ENCODE results near the gene AGK.

Gene AGK, protein sequence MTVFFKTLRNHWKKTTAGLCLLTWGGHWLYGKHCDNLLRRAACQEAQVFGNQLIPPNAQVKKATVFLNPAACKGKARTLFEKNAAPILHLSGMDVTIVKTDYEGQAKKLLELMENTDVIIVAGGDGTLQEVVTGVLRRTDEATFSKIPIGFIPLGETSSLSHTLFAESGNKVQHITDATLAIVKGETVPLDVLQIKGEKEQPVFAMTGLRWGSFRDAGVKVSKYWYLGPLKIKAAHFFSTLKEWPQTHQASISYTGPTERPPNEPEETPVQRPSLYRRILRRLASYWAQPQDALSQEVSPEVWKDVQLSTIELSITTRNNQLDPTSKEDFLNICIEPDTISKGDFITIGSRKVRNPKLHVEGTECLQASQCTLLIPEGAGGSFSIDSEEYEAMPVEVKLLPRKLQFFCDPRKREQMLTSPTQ

DNA sequence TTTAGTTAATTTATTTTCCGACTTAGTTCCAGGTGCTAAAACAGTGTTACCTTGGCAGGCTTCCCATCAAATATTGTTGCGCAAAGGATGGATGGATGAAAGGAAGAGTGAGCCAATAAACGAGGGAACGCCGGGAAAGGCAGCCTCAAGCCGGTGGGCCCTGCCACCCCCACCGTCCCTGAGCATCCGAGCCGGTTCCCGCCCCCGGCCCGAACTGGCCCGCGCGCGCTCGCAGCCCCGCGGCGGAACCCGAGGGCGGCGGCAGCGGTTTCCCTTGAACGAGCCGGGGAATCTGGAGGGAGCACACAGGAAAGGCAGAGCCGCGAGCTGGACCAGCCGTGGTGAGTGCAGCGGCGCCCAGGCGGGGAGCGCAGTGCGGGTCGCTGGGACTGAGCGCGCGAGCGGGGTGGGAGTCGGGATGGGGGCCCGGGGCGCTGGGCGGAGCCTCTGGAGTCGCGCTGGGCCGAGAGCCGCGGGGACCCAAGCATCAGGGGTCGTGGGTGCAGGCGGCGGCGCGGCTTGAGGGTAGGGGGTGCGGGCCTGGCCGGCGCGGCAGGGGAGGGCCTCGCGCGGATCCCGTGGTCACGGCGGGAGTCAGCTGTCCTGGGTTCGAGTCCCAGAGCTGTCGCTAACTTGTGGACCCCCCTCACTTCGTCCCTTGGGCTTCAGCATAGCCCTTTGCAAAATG lies at the start of gene AGK:
Gene AGK (plus strand): TSS at position 317 of the 688 bp plus-strand sequence. CDS start 4,057 bp downstream, outside the sequence.
- no peak for DNase-seq (ENCODE audit: low read depth, low spot score)

DNA sequence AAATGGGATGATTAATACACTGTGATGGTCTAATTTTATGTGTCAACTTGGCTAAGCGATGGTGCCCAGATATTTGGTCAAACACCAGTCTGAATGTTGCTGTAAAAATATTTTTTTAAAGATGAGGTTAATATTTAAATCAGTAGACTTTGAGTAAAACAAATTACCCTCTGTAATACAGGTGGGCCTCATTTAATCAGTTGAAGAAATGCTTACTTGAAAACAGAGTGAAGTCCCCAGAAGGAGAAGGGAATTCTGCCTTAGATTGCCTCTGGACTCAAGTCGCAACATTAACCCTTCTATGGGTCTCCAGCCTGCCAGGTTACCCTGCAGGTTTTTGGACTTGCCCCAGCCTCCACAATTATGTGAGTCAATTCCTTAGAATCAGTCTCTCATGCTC lies 49.8 kb upstream of the AGK start:
- no peak for DNase-seq (ENCODE audit: low read depth, low spot score)

DNA sequence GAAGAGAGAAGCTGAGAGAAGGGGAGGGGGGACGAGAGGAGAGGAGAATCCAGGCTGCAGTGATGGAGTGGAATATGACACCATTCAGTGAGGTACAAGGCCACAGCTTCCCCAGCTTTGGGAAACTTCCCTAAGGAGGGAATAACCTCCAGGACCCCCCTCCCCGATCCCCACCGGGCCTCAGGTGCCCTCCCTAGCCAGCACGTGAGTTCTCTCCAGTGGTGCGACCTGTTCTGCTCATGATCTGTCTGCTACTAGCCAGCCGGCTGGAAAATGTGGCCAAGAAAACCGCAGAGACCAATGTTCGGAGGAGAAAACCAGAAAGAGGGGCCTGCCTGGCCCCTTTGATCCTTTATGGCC lies 39.9 kb upstream of the AGK start:
- DNase-seq (ENCODE audit: low read depth, low spot score): no peak

DNA sequence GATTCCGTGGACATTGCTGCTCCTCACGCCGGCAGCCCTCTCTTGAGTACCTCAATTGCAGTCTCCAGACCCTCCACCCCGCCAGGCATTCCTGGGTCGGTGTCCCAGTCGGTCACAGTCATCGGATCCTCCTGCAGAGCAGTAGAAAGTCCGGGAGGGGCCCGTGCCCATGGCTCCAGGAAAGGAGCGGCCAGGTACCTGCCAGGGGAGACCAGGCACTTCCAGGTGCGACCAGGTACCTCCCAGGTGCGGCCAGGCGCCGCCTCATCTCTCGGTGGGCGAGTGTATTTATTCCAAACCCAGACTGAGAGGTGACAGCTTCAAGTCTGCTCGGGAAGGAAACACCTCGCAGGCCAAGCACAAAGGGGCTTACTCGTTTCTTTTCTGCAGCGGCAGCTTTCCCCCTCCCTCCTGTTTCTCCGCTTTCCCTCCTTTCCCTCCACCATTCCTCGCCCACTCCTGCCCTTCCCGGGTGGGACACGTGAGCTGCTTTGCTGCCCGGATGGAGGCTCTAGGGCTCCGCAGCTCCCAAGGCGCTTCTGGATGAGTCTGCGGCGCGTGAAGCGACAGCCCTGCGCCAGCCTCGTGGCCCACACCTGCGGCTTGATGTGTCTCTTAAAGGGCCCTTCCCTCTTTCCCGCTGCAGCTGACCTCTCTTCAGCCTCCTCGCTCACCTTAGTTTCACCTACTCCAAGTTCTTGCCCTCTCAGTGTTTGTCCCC lies 39.4 kb upstream of the AGK start:
- DNase-seq (ENCODE audit: low read depth, low spot score): no peak

DNA sequence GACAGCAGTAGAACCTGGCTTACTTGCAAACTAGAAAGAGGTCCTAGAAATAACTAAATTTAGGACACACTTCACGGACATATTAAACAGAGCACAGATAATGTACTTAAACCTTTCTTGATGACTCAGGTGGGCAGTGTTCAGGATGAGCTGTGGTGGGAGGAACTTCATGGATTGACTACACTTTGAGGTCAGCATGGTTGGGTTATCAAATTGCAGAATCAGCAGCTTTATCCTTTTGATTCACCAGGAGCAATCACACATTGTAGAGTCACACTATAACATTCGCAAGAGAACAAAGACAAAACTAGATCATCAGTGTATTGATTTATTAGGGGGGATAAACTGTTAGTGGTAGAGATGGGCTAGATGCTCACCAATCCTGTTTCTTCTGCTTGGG lies 38.6 kb upstream of the AGK start:
- DNase-seq (ENCODE audit: low read depth, low spot score): no peak

DNA sequence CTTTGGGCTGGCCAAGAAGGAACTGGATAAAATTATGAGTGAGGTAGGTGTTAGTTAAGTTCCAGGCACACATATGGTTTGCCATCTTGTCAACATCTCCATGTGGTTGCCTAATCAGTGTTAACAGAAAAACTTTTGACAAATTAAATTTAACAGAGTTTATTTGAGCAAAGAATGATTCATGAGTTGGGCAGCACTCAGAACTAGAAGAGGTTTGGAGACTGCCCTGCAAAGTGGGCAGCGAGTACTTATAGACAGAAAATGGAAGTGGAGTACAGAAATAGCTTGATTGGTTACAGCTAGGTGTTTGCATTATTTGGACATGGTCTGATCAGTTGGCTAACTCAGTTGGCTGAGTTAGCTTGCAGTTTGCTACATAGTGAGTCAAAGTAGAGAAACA lies 37.5 kb upstream of the AGK start:
- no peak for DNase-seq (ENCODE audit: low read depth, low spot score)

DNA sequence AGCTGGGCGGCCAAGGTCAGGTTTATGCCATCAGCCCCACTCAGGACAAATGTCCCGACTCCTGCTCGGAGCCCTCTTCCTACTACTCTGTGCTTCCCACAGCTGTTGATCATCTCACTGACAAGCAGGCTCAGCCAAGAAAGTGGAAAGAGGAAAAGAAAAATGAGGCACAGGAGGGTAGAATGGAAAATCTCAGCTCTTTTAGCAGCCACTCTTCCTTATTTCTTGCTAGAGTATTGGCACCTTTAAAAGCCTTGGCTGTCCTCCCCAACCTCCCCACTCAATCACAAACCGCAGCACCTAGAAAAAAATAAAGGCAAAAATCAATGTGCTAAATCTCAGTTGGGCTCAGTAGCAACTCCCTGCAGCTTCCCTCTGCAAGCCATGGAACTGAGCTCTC lies 35.3 kb upstream of the AGK start:
- no peak for DNase-seq (ENCODE audit: low read depth, low spot score)

DNA sequence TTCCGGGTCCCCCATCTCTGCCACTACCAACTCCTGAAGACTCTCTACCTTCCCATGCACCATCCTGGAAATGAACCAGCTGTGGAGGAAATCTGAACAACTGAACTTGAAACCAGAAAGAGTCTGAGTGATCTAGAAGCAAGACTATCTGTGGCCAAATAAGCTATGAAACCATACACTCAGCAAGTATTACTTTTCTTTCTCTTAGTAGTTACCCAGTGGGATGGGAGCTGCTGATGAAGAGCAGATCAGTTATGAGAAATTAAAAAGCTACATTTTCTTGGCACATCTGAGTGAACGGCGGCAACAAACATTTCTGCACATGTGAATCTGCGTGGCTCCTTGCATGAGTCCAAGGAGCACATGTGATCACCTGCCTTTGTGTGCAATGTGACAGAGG lies 31.6 kb upstream of the AGK start:
- no peak for DNase-seq (ENCODE audit: low read depth, low spot score)

DNA sequence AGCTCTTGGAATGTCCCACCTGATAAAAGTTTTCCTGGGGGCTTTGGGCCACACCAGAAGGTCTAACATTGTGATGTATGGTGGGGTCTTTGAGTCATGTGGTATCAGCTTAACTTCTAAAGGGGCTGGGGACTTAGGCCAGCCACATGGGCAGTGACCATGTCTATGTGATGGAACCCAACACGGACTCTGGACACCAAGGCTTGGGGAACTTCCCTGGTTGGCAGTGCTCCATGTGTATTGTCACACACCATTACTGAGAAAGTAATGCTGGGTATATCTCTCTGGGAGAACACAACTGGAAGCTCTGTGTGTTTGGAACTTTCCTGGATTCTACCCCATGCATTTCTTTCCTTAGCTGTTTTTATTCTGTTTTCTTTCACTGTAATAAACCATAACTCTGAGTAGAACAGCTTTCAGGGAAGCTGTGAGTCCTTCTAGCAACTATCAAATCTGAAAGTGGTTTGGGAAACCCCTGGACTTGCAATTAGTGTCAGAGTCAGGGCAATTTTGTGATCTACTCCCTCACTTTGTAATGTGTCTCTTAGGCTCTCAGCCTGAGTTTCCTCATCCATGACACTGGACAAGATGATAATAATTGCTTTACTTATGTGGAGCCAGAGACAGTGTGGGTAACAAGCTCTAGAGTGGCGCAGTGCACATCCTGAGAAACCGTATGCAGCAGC lies 28.4 kb upstream of the AGK start:
- no peak for DNase-seq (ENCODE audit: low read depth, low spot score)

DNA sequence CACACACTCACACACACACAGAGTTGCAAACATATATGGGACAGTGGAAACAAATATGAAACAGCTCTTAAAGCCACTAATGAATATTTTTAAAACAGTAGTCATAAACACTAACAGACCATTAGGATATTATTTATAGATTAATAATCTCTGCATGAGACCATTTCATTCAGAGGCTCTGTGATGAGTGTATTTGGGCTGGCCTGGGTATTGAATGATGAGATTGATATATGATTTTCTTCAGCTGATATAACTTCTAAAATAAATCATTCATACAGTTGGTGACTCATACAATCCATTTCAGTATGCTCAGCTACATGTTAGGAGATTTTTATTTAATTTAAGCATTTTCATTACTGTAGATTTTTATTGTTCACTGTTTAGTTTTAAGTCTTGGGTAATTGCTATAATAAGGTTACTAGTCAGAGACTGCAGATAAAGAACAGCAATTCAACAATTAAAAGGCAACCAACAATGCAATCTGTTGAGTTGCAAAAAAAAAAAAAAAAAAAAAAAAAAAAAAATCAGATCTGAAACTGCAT lies 25.2 kb upstream of the AGK start:
- no peak for DNase-seq (ENCODE audit: low read depth, low spot score)

DNA sequence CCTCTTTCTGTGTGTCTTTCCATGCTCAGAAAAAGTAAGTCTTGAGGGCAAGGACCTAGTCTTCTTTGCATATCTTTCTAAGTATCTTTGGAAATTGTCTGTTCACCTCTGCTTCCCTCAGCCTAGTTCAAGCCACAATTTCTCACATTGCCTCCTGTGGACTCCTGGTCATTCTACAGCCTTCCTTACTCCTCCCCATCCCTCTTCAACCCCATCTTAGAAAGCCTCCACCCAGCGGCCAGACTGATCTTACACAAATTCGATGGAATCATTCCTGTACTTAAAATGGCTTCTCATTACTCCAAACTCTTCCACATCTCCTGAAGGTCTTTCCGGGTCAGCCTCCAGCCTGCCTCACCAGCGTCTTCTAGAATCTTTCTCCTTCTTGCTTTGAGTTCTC lies 24.1 kb upstream of the AGK start:
- DNase-seq (ENCODE audit: low read depth, low spot score): no peak

DNA sequence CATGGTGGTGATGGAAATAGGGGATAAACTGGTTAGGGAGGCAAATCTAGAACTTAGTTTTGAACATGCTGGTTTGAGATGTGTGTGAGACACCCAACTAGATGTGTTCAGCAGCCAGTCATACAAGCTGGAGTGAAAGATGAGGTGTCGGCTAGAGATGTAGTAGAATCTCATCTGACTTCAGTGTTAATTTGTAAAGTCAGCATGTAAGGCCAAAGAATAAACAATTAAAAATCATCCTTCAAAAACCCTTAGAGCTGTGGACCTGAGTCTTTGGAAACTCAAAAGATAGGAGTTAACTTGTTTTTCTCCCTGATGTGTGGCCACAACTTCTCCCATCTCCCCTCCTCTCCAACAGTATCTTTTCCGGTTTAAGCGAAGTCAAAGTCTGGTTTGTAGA lies 22.8 kb upstream of the AGK start:
- DNase-seq (ENCODE audit: low read depth, low spot score): no peak

DNA sequence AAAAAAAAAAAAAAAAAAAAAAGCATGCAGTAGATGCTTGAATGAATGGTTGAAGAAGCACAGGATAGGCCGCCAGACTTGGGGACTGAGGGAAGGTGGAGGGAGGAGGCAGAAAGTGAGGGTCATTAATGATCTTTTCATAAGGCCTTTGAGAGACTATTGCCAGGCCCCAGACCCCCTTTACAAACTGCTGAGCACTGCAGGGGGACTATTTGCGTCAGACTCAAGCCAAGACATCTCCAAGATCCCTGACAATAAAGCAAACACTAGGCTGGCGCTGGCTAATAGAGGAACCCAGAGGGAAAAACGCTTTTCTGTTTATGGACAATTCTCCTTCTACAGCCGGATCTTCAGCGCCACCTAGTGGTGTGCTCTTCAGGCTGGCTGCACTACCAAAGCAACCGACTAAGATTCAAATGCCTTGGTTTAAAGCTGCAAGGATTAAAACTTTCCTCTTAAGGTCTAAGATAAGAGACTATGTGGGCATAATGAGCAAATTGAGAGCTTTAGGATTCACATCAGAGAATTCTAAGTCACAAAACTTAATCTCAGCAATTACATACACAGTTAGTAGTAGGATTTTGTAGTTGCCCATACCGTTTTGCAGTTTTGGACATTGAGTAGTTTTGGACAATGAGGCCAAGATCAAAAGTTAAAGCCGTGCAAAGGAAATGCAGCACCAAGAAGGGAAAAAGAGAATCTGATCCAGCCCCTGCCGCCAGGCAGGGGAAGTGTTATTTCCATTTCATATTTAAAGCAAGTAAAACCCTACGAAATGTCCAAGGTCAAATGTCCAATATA lies 17.9 kb upstream of the AGK start:
- DNase-seq (ENCODE audit: low read depth, low spot score): no peak

DNA sequence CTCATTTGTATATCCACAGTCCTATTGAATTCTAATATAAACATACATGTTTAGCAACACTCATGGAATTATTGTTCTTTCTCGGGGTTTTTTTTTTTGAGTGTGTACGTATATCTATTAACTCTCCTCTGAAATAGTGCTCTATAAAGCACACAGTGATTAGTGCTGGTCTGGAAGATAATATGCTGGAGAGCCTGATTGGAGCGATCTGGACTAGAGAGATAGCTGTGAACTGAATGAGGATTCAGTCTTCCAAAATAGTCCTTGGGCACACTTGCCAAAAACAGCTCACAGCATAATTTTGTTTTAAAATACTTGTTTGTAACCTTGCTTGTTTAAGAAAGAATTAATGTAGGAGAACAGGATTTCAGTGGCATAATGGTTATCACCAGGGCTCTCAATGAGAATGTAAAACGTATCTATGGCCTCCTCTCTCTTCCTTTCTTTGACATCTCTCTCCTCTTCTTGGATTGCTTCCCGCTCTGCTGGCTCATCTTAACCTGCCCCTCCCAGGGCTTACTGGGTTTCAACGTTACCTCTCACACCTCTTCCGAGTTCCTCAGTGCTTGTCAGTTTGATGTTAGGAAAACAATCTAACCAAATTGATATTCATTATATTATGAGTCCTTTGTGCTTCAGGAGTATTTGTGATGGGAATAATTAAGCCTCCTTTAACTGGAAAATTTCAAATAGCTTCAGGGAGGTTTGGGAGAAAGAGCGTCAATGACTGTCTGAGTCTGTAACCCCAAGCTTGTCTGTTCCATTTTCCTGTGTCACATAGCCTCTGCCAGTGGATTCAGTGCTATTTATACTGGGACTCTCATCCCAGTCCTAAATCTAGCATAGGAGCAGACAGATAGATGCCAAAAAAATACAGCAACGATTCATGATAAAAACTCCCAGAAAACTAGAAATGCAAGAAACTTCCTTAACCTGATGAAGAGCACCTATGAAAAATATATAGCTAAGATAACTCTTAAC lies 16.2 kb upstream of the AGK start:
- no peak for DNase-seq (ENCODE audit: low read depth, low spot score)

DNA sequence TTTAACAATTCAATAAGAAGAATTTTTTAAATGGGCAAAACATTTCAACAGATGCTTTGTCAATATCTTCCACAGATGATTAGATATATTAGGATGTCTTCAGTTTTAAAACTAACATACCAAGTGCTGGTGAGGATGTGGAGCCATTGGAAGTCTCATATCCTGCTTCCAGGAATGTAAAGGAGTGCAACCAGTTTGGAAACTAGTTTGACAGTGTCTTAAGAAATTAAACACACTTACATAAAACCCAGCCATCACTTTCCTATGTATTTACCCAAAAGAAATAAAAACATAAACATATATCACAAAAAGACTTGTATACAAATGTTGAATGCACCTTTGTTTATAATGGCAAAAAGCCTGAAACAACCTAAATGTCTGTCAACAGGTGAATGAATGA lies 13.3 kb upstream of the AGK start:
- no peak for DNase-seq (ENCODE audit: low read depth, low spot score)

DNA sequence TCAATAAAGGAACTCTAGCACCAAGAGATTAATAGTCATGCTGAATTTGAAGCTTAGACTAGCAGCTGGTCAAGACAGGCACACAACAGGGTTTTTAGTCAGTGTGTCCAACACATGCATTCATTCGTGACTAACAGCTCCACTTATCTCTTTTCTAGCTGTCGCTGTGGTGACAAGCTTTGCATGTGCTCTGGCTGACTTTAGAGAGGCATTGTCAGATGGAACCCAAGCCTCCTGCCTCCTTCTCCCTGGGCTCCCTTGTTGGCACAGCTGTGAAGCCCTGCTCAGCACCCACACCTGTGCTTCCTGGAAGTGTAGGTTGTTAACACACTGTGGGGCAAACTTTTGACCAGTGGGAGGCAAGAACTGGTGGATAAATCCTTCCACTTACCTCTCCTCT lies 9.8 kb upstream of the AGK start:
- DNase-seq (ENCODE audit: low read depth, low spot score): no peak

DNA sequence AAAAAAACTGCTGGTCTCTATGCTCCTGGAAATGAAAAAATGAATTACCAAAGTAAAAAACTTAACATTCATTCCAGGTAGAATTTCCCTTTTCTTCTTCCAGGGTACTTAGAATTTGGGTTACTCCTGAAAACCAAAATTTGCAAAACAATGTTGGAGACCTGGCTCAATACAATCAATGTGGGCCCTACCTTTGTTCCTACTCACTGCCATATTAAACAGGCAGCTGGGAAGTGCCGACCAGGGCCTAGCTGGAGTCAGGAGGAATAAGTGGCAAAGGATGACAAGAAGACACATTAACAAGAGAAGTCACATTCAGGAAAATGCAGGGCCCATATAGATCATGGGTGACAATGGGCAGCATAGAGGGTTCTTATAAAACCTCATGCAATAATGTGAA lies 6.4 kb upstream of the AGK start:
- no peak for DNase-seq (ENCODE audit: low read depth, low spot score)

DNA sequence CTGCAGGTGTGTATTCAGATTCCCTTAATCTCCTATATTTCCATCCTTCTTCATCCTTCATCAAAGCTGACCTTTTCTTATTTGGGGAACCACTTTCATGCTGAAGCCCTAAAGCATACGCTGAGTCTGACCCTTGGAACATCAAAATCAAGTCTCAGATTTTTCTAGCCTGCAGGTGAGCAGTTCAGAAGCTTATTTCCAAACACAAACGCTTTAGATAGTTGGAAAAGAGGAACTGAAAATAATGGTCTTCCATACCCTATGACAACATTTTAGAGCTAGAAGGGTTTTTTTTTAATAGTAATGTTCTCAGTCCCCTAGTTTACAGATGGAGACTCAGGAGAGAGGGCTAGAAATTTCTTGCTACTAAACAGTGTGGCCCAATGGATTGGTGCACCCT lies 1.6 kb upstream of the AGK start:
- DNase-seq (ENCODE audit: low read depth, low spot score): no peak

DNA sequence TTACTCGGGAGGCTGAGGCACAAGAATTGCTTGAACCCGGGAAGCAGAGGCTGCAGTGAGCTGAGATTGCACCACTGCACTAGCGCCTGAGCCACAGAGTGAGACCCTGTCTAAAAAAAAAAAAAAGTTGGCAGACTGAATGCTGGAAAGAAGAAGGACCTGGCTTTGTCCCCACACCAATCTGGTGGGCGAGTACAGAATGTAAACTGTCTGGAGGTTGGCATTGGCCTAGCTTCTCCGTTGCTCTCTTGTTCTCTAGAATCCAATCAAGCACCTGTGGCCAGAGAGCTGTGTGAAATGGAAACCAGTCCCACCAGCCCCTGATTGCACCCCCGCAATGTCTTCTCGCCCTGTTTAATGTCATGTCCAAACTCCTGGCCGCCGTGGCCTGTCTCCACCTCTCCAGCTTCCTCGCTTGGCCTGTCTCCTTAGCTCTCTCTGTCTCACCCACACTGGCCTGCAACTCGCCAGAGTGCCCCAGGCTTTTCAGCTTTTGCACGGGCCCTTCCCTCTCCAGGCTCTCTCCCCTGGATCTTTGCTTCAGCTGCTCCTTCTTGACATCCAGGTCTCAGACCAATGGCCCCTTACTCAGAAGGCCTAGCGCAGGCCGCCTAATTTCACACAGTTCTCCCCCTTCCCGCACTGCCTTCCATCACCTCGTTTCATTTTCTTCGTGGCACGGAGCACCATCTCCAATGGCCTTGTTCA lies 670 bp upstream of the AGK start:
- DNase-seq (ENCODE audit: low read depth, low spot score): peak; percentile 24

Measured in brain pericyte (primary cell).